ENCODE measurements around the gene PKD2.

Gene PKD2

DNA sequence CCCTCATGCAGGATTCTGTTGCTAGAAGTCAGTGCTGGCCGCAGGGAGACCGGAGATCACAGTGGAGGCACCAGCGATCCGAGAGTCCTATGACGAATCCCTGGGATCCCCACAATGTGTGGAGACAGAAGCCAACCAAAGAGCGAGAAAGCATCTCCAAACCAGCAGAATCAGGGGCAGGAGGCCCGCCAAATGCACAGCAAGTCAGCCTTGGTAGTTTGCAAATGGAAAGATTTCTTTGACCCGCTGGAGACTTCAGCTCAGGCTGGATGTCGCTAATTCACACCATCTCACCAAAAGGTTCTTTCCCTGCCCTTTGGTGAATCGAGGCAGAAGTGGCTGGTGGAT is 505 bp upstream of the PKD2 start:
- H2AFZ ChIP-seq (ENCODE audit: low read depth), result peak overlapping the region; percentile 70
- TF ChIP-seq, protein P1, sequence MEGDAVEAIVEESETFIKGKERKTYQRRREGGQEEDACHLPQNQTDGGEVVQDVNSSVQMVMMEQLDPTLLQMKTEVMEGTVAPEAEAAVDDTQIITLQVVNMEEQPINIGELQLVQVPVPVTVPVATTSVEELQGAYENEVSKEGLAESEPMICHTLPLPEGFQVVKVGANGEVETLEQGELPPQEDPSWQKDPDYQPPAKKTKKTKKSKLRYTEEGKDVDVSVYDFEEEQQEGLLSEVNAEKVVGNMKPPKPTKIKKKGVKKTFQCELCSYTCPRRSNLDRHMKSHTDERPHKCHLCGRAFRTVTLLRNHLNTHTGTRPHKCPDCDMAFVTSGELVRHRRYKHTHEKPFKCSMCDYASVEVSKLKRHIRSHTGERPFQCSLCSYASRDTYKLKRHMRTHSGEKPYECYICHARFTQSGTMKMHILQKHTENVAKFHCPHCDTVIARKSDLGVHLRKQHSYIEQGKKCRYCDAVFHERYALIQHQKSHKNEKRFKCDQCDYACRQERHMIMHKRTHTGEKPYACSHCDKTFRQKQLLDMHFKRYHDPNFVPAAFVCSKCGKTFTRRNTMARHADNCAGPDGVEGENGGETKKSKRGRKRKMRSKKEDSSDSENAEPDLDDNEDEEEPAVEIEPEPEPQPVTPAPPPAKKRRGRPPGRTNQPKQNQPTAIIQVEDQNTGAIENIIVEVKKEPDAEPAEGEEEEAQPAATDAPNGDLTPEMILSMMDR (conservative IDR thresholded peaks at IDR 0.05; ENCODE audit: low read depth, low read length), result no peak
- no peak overlapping the region for H3K27ac ChIP-seq
- H3K4me1 ChIP-seq (ENCODE audit: low read depth, poor library complexity, severe bottlenecking), result peaks cover 26% of the 10 kb centered on the region
- peaks cover 11% of the 10 kb centered on the region; the same call in 1 of the 2 replicates for H4K20me1 ChIP-seq (ENCODE audit: insufficient read depth)
- H3K9ac ChIP-seq, result no peak overlapping the region; the same call in 1 of the 2 replicates
- peaks cover 33% of the 10 kb centered on the region for H3K79me2 ChIP-seq (ENCODE audit: insufficient read depth, low read depth)
- H3K4me2 ChIP-seq, result peak overlapping the region; percentile 31
- H3K4me3 ChIP-seq (IDR thresholded peaks at IDR 0.05; ENCODE audit: insufficient read depth, low read depth, low read length), result peak overlapping the region; percentile 5
- H3K36me3 ChIP-seq (ENCODE audit: insufficient read depth), result no peaks in the 10 kb centered on the region
- peaks cover 7% of the 10 kb centered on the region; the same call in 1 of the 2 replicates for H3K27me3 ChIP-seq (ENCODE audit: insufficient read depth, low read depth)

DNA sequence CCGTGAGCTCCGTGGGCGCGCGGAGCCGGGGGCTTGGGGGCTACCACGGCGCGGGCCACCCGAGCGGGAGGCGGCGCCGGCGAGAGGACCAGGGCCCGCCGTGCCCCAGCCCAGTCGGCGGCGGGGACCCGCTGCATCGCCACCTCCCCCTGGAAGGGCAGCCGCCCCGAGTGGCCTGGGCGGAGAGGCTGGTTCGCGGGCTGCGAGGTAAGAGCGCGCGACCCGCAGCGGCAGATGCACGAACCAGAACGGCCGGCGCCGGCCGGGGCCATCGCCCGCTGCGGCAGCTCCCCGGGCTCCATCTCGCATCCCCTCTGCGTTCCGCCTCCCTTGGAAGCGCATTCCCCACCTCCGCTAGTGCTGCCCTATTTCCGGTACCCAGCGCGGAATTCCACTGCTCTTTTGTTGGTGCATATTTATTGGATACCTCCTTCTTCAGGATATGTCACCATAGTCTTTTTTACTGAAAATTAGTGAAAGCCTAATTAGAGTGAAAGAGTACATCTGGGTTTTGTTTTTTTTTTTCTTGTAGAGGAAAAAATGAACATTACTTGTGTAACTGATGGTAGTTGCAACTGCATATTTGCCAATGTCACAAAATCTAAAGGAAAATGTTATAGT is 797 bp downstream of the PKD2 start:
- Histone ChIP-seq H3K79me2 (ENCODE audit: insufficient read depth, low read depth) (peaks cover 45% of the 10 kb centered on the region), H3K27me3 (ENCODE audit: insufficient read depth, low read depth) (peaks cover 7% of the 10 kb centered on the region; the same call in 1 of the 2 replicates), H3K4me2 (peak overlapping the region; percentile 91), H3K36me3 (ENCODE audit: insufficient read depth) (no peaks in the 10 kb centered on the region), H4K20me1 (ENCODE audit: insufficient read depth) (peaks cover 11% of the 10 kb centered on the region; the same call in 1 of the 2 replicates), H3K27ac (0 out of 2 replicates have a peak overlapping the region, but pooled peaks have one; percentile 25), H3K4me3 (IDR thresholded peaks at IDR 0.05; ENCODE audit: insufficient read depth, low read depth, low read length) (peak overlapping the region; percentile 97), H3K4me1 (ENCODE audit: low read depth, poor library complexity, severe bottlenecking) (peaks cover 26% of the 10 kb centered on the region), H3K9ac (peak overlapping the region; percentile 55), H2AFZ (ENCODE audit: low read depth) (peak overlapping the region; percentile 70)
- TF ChIP-seq, protein P1 (conservative IDR thresholded peaks at IDR 0.05; ENCODE audit: low read depth, low read length), result no peak

DNA sequence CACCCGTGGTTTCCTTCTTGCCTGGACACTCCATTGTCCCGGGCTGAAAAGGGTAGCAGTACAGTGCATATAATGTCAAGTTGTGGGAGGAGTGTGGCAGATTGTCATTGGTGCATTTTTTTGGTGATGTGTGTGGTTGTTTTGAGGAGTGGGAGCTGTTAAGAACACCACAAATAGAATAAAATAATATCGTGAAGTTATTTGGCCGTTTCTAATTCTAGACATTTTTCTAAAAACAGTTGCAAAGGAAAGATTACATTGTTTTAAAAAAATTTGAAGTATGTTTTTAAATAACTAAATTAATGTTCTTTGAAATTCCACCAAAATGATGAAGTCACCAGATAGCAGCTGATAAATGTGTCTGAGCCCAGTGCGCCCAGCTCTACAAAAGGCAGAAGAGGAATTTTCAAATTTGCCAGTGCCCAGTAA is 1.3 kb downstream of the PKD2 start:
- H3K4me2 ChIP-seq, result peak overlapping the region; percentile 91
- peak overlapping the region; percentile 25; the same call in 1 of the 2 replicates for H3K27ac ChIP-seq
- peaks cover 26% of the 10 kb centered on the region for H3K4me1 ChIP-seq (ENCODE audit: low read depth, poor library complexity, severe bottlenecking)
- peaks cover 48% of the 10 kb centered on the region for H3K79me2 ChIP-seq (ENCODE audit: insufficient read depth, low read depth)
- peak overlapping the region; percentile 55 for H3K9ac ChIP-seq
- TF ChIP-seq, protein P1 (conservative IDR thresholded peaks at IDR 0.05; ENCODE audit: low read depth, low read length), result no peak
- peaks cover 7% of the 10 kb centered on the region; the same call in 1 of the 2 replicates for H3K27me3 ChIP-seq (ENCODE audit: insufficient read depth, low read depth)
- peaks cover 11% of the 10 kb centered on the region; the same call in 1 of the 2 replicates for H4K20me1 ChIP-seq (ENCODE audit: insufficient read depth)
- H3K36me3 ChIP-seq (ENCODE audit: insufficient read depth), result no peaks in the 10 kb centered on the region
- peak overlapping the region; percentile 97 for H3K4me3 ChIP-seq (IDR thresholded peaks at IDR 0.05; ENCODE audit: insufficient read depth, low read depth, low read length)
- H2AFZ ChIP-seq (ENCODE audit: low read depth), result peak overlapping the region; percentile 70; the same call in 1 of the 2 replicates

DNA sequence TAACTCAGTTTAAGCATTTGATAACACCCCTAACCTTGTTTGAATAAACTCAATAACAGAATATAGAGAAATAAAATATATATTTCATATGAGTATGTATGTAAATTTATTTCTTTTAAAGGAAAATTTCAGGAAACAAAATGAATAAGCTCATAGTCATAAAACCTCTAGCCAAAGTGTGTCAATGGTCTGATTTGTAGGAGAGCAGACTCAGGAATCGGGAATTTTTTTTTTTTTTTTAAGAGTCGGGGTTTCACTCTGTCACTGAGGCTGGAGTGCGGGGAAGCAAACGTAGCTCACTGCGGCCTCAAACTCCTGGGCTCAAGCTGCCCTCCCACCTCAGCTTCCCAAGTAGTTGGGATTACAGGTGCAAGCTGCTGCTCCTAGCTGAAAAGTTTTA is 2.4 kb downstream of the PKD2 start:
- no peak overlapping the region for H3K27ac ChIP-seq
- H3K9ac ChIP-seq, result no peak overlapping the region
- H4K20me1 ChIP-seq (ENCODE audit: insufficient read depth), result peaks cover 11% of the 10 kb centered on the region; the same call in 1 of the 2 replicates
- no peaks in the 10 kb centered on the region for H3K36me3 ChIP-seq (ENCODE audit: insufficient read depth)
- H2AFZ ChIP-seq (ENCODE audit: low read depth), result no peak overlapping the region
- H3K4me2 ChIP-seq, result peak overlapping the region; percentile 91; the same call in 1 of the 2 replicates
- H3K27me3 ChIP-seq (ENCODE audit: insufficient read depth, low read depth), result peaks cover 7% of the 10 kb centered on the region; the same call in 1 of the 2 replicates
- H3K79me2 ChIP-seq (ENCODE audit: insufficient read depth, low read depth), result peaks cover 48% of the 10 kb centered on the region
- TF ChIP-seq, protein P1 (conservative IDR thresholded peaks at IDR 0.05; ENCODE audit: low read depth, low read length), result no peak
- no peak overlapping the region for H3K4me3 ChIP-seq (IDR thresholded peaks at IDR 0.05; ENCODE audit: insufficient read depth, low read depth, low read length)
- peaks cover 26% of the 10 kb centered on the region for H3K4me1 ChIP-seq (ENCODE audit: low read depth, poor library complexity, severe bottlenecking)
